Epithelial cell of prostate (primary cell): Measurements from ENCODE around the gene BLOC1S6.
"Not testable (repeated sequence)": the region's sequence is repeated elsewhere in the genome, so short reads cannot be mapped to it uniquely, and the experiment has no call there.

Source experiments
- DNase-seq: peaks from one replicate; pipeline ENCODE4 v3.0.0-alpha.2; 2011; ENCODE audit warnings: low read depth, low spot score
- H3K27ac ChIP-seq: fragments of 450-650 bp; 2 replicates; pipeline ENCODE4 v1.5.1; 2017; ENCODE audit warnings: mild to moderate bottlenecking

Gene BLOC1S6

GRCh38 chr15:45635763-45636292, 48.6 kb downstream of the BLOC1S6 start:
- no peak for DNase-seq
- peak overlapping the region; percentile 99 for H3K27ac ChIP-seq

GRCh38 chr15:45637141-45637540, 50.0 kb downstream of the BLOC1S6 start:
- no peak for DNase-seq
- H3K27ac ChIP-seq, result peak overlapping the region; percentile 99

- no peak for DNase-seq
- H3K27ac ChIP-seq, result peak overlapping the region; percentile 99
Measured at GRCh38 chr15:45637552-45638033, 50.4 kb downstream of the BLOC1S6 start.

DNA sequence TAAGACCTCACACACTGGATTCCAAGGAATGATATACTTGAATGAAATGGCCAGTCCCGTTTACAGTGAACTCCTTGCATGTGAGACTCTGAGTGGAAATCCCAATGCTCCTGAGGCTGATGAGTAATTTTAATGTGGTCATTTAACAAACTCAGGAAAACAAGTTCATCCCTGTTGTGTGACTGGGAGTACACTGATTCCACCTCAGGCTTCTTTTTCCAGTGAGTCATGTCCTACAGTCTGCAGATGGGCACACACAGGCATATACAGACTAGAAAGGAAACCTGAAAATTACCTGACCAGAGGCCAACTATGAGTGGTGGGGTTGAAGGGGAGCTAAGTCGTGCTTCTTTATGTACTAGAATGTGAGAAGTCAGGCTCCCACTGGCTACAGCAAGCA, 53.4 kb downstream of the BLOC1S6 start:
- peak; percentile 96 for DNase-seq
- peak overlapping the region; percentile 99 for H3K27ac ChIP-seq

- DNase-seq, result peak; percentile 93
- H3K27ac ChIP-seq, result peak overlapping the region; percentile 99
Measured at GRCh38 chr15:45641374-45641781, 54.2 kb downstream of the BLOC1S6 start.

DNA sequence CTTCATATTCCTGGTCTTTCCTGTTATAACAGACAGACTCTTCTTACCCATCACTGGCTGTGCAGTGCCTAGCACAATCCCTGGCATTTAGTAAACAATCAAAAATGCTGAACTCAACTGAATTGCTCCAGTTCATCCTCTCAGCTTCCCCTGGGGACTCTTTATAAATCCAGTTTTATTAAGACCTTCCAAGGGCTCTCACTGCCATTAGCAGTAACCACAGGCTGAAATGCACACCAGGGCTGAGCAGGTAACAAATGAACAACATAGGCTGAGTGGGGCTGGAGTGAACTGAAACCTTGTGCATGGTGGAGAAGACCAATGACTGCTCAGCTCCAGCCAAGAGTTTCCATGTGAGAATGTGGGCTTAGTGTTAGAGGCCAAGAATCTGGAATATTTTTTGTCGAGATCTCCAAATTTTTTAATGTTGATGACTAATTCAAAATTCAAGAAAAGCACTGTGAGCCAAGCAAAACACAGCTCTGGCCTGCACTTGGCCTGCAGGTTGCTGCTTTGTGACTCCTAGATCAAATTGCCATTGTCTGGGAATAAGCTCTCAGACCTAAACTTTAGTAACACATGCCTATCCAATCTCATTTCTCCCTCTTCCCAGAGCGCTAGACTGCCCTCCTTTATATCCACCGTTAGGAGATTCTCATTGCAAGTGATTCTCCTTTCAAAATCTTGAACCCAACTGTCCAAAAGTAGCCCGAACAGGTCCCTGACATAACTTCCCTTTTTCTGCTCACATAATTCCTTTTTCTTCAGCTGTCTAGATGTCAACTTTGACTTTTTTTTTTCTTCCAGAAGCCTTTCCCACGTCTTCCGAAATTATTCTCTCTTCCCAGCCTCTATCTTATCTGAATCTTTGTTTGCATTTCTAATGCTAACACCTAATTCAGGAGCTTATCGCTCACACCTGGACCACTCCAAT, 55.1 kb downstream of the BLOC1S6 start:
- H3K27ac ChIP-seq, result peak overlapping the region; percentile 99
- no peak for DNase-seq

DNA sequence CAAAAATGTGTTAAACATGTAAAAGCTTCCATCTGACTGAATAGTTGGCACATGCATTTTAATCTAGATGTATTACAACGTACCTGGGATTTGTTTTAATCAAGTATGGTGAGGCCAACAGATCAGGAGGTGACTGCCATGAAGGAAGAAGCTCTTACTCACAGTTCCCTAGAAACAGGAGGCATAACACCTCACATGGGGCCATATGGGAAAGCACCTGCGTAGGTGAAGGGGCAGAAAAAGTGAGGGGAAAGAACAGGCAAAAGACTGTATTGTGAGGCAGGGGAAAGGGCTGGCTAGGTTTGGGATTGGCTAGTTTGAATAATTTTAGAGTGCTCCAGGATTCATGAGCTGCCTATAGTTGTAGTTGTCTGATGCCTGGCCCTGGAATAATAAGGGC, 57.3 kb downstream of the BLOC1S6 start:
- DNase-seq, result no peak
- peak overlapping the region; percentile 99 for H3K27ac ChIP-seq

GRCh38 chr15:45645026-45645980, 58.1 kb downstream of the BLOC1S6 start:
- H3K27ac ChIP-seq, result peak overlapping the region; percentile 99
- DNase-seq, result no peak

GRCh38 chr15:45646220-45646619, 59.0 kb downstream of the BLOC1S6 start:
- DNase-seq, result no peak
- H3K27ac ChIP-seq, result peak overlapping the region; percentile 99

DNA sequence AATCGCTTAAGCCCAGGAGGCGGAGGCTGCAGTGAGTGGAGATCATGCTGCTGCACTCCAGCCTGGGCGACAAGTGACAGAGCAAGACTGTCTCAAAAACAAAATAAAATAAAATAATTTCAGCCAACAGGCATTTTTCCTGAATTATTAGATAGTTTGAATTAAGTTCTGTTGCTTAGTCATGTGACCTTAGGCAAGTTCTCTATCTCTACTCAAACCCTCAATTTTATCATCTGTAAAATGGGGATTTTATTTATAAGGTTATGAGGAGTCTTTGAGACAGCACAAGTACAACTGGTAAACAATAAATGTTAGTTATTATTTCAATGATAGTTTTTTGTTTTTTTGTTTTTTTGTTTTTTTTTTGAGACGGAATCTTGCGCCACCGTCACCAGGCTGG, 60.6 kb downstream of the BLOC1S6 start:
- peak overlapping the region; percentile 99 for H3K27ac ChIP-seq
- DNase-seq, result no peak

GRCh38 chr15:45648521-45649200, 61.5 kb downstream of the BLOC1S6 start:
- peak overlapping the region; percentile 99 for H3K27ac ChIP-seq
- DNase-seq, result peak; percentile 52

GRCh38 chr15:45650007-45650406, 62.8 kb downstream of the BLOC1S6 start:
- H3K27ac ChIP-seq, result peak overlapping the region; percentile 99
- DNase-seq, result not testable (repeated sequence)

DNA sequence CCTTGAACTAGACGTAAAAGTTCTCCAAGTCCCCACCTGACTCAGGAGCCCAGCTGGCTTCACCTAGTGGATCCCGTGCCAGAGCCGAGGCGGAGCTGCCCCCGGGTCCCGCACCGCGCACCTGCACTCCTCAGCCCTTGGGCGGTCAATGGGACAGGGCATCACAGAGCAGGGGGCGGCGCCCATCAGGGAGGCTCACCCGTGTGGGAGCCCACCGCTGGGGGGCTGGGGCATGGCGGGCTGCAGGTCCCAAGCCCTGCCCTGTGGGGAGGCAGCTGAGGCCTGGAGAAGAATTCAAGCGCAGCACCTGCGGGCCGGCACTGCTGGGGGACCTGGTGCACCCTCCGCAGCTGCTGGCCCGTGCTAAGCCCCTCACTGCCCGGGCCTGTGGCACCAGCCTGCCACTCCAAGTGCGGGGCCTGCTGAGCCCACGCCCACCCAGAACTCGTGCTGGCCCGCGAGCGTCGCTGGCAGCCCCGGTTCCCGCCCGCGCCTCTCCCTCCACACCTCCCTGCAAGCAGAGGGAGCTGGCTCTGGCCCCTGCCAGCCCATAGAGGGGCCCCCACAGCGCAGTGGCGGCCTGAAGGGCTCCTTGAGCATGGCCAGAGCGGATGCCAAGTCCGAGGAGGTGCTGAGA, 63.8 kb downstream of the BLOC1S6 start:
- DNase-seq, result no peak
- H3K27ac ChIP-seq, result no peak overlapping the region

DNA sequence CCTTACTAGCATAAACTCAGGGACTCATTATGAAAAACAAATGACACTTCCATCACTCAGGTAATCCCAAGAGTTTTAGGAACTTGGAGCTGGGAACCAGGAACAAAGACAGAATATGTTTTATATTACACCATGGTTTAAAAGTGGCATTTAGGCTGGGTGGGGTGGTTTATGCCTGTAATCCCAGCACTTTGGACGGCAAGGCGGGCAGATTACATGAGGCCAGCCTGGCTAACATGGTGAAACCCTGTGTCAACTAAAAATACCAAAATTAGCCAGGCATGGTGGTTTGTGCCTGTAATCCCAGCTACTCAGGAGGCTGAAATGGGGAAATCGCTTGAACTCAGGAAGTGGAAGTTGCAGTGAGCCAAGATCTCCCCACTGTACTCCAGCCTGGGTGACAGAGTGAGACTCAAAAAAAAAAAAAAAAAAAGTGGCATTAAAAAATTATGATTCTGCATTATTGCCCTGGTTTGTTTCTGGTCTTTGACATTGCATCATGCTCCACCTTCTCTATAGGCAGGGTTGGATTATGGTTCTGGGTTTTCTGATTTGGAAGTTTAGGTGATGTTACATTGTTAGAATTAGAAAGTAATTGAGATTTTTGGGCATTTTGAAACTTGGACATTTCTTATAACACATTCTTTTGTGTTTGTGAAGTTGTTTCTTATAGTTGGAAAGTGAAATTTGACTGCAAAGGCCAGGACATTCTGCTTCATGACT, 66.7 kb downstream of the BLOC1S6 start:
- H3K27ac ChIP-seq, result peak overlapping the region; percentile 21

GRCh38 chr15:45654749-45655148, 67.6 kb downstream of the BLOC1S6 start:
- DNase-seq, result no peak
- no peak overlapping the region for H3K27ac ChIP-seq

More for the DNA sequence above, 66.7 kb downstream of the BLOC1S6 start:
- DNase-seq, result no peak

- DNase-seq, result no peak
- H3K27ac ChIP-seq, result no peak overlapping the region
Measured at GRCh38 chr15:45657254-45657653, 70.1 kb downstream of the BLOC1S6 start.

- no peak for DNase-seq
- H3K27ac ChIP-seq, result no peak overlapping the region
Measured at GRCh38 chr15:45657764-45658545, 70.8 kb downstream of the BLOC1S6 start.
